ENCODE results near the gene NCK2. TPM values are rescaled to one million over a fixed set of nuclear protein-coding genes. Genes with fewer than 3 reads are reported as not detected.
A peak's percentile ranks its signal among the peaks of the same experiment; 100 is the strongest.

The NCK2 gene
- total RNA-seq, 3 donors from 2014 or later: 71.6 to 79.1 (median 73.5) TPM

DNA sequence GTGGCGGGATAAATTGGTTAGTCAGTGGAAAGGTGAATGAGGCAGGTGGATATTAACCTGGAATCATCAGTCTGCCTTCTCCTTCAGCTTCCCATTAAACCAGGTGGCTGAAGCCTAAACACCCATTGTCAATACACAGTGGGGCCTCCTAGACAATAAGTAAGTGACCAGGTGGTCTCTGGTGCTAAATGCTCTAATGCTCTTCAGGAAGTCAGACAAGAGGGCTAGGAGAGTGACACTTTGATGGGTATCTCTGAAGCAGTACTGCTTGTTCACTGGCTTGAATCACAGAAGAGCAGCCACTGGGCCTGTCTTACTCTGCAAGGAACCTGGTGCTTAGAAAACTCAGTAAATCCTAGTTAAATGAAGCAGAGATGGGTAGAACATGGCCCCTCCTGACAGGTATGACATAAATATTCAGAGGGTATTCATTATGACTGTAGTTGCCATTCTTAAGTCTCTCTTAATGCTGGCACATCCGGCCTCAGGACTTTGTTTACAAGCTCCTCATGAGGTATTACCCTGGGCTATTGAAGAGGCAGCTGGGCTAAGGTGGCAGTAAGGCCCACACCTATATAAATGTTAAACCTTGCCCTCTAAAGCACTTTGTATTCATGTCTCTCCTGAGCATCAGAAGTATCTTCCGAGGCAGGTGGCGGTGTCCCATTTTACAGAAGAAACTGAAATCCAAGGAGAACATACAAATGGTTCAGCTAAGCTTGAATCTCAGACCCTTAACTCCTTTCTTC is 104.9 kb downstream of the NCK2 start:
- H3K4me1 Mint-ChIP-seq (ENCODE audit: low read depth): peaks cover 77% of the 10 kb centered on the region
- ATAC-seq (no peak), DNase-seq (no peak)
- H3K9me3 Mint-ChIP-seq: no peaks in the 10 kb centered on the region
- no peaks in the 10 kb centered on the region for H3K27me3 Mint-ChIP-seq (ENCODE audit: low read depth)
- H3K4me3 Mint-ChIP-seq: no peak overlapping the region
- peaks cover 29% of the 10 kb centered on the region for H3K36me3 Mint-ChIP-seq (ENCODE audit: insufficient read depth)

DNA sequence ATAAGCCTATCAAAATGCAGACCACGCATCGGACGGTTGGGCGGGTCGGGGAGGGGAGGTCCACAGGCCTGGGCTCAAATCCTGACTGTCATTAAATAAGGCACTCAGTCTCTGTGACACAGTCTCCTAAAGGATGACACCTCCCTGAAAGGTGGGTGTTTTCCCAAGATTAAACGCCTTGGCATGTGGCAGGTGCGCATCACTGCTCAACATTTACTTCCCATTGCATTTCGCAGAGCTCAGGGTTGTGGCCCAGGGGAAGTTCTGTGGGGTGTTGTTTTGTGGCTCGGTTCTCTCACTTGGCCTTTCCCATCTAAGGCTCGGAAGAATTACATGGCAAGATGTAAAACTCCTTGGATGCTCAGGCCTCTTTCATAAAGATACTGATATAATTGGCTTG is 107.4 kb downstream of the NCK2 start:
- no peaks in the 10 kb centered on the region for H3K27me3 Mint-ChIP-seq (ENCODE audit: low read depth)
- peaks cover 30% of the 10 kb centered on the region for H3K36me3 Mint-ChIP-seq (ENCODE audit: insufficient read depth)

GRCh38 chr2:105853354-105854088 is 108.8 kb downstream of the NCK2 start:
- Mint-ChIP-seq H3K27me3 (ENCODE audit: low read depth) (no peaks in the 10 kb centered on the region), H3K4me3 (no peak overlapping the region), H3K36me3 (ENCODE audit: insufficient read depth) (peaks cover 21% of the 10 kb centered on the region), H3K4me1 (ENCODE audit: low read depth) (peaks cover 83% of the 10 kb centered on the region), H3K9me3 (no peaks in the 10 kb centered on the region)
- DNase-seq: no peak
- ATAC-seq: no peak

More for the DNA sequence above, 107.4 kb downstream of the NCK2 start:
- Mint-ChIP-seq H3K9me3 (no peaks in the 10 kb centered on the region), H3K4me3 (no peak overlapping the region), H3K4me1 (ENCODE audit: low read depth) (peaks cover 82% of the 10 kb centered on the region)
- DNase-seq (no peak), ATAC-seq (no peak)

DNA sequence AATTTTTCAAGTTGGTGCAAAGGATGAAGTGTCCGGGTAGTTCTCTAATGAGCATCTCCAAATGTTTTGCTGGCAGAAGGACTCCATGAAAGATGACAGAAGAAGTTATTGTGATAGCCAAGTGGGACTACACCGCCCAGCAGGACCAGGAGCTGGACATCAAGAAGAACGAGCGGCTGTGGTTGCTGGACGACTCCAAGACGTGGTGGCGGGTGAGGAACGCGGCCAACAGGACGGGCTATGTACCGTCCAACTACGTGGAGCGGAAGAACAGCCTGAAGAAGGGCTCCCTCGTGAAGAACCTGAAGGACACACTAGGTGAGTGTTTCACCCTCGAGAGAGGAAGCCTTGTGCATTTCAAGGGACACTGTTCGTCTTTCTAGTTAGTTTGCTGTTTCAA is 110.3 kb downstream of the NCK2 start:
- peaks cover 83% of the 10 kb centered on the region for H3K4me1 Mint-ChIP-seq (ENCODE audit: low read depth)
- DNase-seq (no peak), ATAC-seq (no peak)
- H3K36me3 Mint-ChIP-seq (ENCODE audit: insufficient read depth): peaks cover 16% of the 10 kb centered on the region
- H3K4me3 Mint-ChIP-seq: no peak overlapping the region
- no peaks in the 10 kb centered on the region for H3K9me3 Mint-ChIP-seq
- H3K27me3 Mint-ChIP-seq (ENCODE audit: low read depth): no peaks in the 10 kb centered on the region

DNA sequence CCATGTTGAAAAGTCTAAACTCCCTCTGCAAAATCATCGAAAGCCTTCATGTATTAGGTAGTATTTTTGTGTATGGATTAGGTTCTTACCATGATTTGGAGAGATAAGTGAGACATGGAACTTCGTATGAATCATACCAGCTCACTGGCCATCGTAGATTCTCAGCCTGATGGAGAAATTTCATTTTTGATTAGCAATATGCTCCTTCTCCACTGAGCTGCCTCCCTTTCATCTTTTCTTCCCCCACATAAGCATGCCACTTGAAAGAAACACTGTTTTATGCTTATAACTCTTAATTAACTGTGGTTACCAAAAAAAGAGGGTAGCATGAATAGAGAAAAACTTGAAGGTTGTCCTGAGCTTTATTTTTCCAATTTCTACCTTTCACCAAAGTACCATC is 111.9 kb downstream of the NCK2 start:
- Mint-ChIP-seq H3K9me3 (no peaks in the 10 kb centered on the region), H3K36me3 (ENCODE audit: insufficient read depth) (peaks cover 20% of the 10 kb centered on the region), H3K4me3 (peak overlapping the region; percentile 63), H3K27me3 (ENCODE audit: low read depth) (no peaks in the 10 kb centered on the region), H3K4me1 (ENCODE audit: low read depth) (peaks cover 90% of the 10 kb centered on the region)
- DNase-seq (no peak), ATAC-seq (peak; percentile 27 to 29)

DNA sequence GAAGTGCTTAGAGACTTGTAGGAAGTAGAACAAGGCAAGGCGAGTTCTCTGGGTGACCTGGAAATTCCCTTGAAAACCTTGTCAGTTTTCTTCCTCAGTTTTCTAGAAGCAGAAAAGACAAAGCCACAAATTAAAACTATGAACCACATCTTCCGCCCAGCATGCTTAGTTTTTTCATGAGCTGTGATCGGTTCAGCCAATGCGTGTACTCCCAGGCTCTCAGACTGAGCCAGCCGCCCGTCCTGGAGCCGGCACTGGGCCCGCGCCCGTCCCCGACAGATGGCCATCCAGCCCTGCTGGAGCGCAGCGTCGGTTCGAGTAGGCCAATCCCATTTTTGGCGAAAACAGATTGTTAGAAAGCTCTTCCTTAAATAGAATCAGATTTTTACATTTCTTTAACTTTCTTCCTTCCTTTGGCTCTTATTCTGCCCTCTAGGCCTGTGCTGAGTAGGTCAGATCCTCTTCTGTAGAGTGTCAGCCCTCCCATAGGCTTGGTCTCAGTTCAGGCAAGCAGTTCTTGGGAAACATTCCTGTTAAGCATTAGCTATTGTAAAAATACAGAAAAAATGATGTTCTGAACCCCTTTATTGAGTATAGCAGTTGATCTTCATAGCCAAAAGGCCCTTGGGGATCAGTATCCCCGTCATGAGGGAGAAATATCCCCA is 112.5 kb downstream of the NCK2 start:
- H3K4me3 Mint-ChIP-seq: peak overlapping the region; percentile 63

GRCh38 chr2:105858868-105859693 is 114.4 kb downstream of the NCK2 start:
- H3K4me3 Mint-ChIP-seq: peak overlapping the region; percentile 37
- peaks cover 26% of the 10 kb centered on the region for H3K36me3 Mint-ChIP-seq (ENCODE audit: insufficient read depth)
- no peaks in the 10 kb centered on the region for H3K9me3 Mint-ChIP-seq
- DNase-seq (peak; percentile 40), ATAC-seq (peak; percentile 75 to 79)
- no peaks in the 10 kb centered on the region for H3K27me3 Mint-ChIP-seq (ENCODE audit: low read depth)
- peaks cover 95% of the 10 kb centered on the region for H3K4me1 Mint-ChIP-seq (ENCODE audit: low read depth)

More for the DNA sequence above, 112.5 kb downstream of the NCK2 start:
- no peaks in the 10 kb centered on the region for H3K27me3 Mint-ChIP-seq (ENCODE audit: low read depth)
- peak; percentile 32 for DNase-seq
- peak in 1 of 2 donors; percentile 24 for ATAC-seq
- H3K9me3 Mint-ChIP-seq: no peaks in the 10 kb centered on the region
- H3K4me1 Mint-ChIP-seq (ENCODE audit: low read depth): peaks cover 90% of the 10 kb centered on the region
- H3K36me3 Mint-ChIP-seq (ENCODE audit: insufficient read depth): peaks cover 18% of the 10 kb centered on the region

DNA sequence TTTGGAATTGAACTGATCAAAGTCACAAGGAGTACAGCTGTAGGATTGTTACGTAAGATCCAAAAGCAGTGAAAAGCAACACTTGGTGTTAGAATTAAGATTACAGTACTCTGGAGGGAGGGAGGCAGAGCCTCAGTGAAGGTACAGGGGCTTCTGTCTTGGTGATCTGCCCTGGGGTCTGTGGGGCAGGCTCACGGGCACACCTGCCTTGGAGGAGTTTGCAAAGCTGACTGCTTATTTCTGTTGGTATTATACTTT is 114.9 kb downstream of the NCK2 start:
- Mint-ChIP-seq H3K4me3 (peak overlapping the region; percentile 19), H3K9me3 (no peaks in the 10 kb centered on the region), H3K27me3 (ENCODE audit: low read depth) (no peaks in the 10 kb centered on the region), H3K4me1 (ENCODE audit: low read depth) (peaks cover 99% of the 10 kb centered on the region), H3K36me3 (ENCODE audit: insufficient read depth) (peaks cover 31% of the 10 kb centered on the region)
- no peak for ATAC-seq
- DNase-seq: no peak

GRCh38 chr2:105860567-105860966 is 115.9 kb downstream of the NCK2 start:
- ATAC-seq: no peak
- H3K4me3 Mint-ChIP-seq: no peak overlapping the region
- no peaks in the 10 kb centered on the region for H3K27me3 Mint-ChIP-seq (ENCODE audit: low read depth)
- peaks cover 21% of the 10 kb centered on the region for H3K36me3 Mint-ChIP-seq (ENCODE audit: insufficient read depth)
- no peak for DNase-seq
- H3K9me3 Mint-ChIP-seq: no peaks in the 10 kb centered on the region
- peaks cover 99% of the 10 kb centered on the region for H3K4me1 Mint-ChIP-seq (ENCODE audit: low read depth)

DNA sequence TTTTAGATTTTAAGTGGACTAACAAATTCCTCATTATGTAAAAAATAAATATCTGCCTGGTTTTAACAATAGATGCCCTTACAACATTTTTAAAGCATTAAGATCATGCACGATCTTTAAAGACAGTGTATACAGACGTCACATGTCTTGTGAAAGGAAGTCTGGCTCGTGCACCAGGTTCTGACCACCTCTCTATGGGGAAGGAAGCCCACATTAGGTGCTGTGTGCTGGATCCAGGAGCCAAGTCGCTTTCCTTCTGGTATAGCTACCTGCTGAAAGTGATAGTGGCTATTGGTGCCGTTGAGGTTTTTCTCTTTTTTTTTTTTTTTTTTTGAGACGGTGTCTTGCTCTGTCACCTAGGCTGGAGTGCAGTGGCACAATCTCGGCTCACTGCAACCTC is 116.5 kb downstream of the NCK2 start:
- no peak for DNase-seq

DNA sequence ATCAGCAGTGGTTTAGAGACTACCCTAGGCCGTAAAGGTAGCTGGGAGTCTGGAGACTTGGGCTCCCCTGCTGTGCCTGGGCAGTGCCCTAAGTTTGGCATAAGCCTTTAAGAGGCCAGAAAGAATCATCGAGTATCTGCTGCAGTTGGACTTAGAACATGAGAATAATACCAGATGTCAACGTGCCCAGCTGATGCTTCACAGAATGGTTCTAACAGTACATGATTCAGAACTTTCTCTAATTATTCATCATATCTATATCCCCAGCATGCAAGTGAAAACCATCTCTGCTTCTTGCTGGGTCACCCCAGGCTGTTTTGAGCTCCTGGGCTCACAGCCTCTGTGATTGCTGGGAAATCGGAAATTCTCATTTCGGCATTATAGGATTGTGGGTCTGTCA is 118.1 kb downstream of the NCK2 start:
- H3K36me3 Mint-ChIP-seq (ENCODE audit: insufficient read depth): peaks cover 24% of the 10 kb centered on the region
- H3K4me1 Mint-ChIP-seq (ENCODE audit: low read depth): peaks cover 94% of the 10 kb centered on the region
- no peaks in the 10 kb centered on the region for H3K9me3 Mint-ChIP-seq
- peak in 1 of 2 donors; percentile 19 for ATAC-seq
- DNase-seq: no peak
- H3K27me3 Mint-ChIP-seq (ENCODE audit: low read depth): no peaks in the 10 kb centered on the region
- H3K4me3 Mint-ChIP-seq: no peak overlapping the region

More for the DNA sequence above, 116.5 kb downstream of the NCK2 start:
- ATAC-seq: no peak
- peaks cover 20% of the 10 kb centered on the region for H3K36me3 Mint-ChIP-seq (ENCODE audit: insufficient read depth)
- H3K27me3 Mint-ChIP-seq (ENCODE audit: low read depth): no peaks in the 10 kb centered on the region
- H3K4me1 Mint-ChIP-seq (ENCODE audit: low read depth): peaks cover 94% of the 10 kb centered on the region
- no peak overlapping the region for H3K4me3 Mint-ChIP-seq
- no peaks in the 10 kb centered on the region for H3K9me3 Mint-ChIP-seq

GRCh38 chr2:105864262-105864661 is 119.5 kb downstream of the NCK2 start:
- DNase-seq: no peak
- Mint-ChIP-seq H3K9me3 (no peaks in the 10 kb centered on the region), H3K4me3 (peak overlapping the region; percentile 29), H3K4me1 (ENCODE audit: low read depth) (peaks cover 91% of the 10 kb centered on the region), H3K27me3 (ENCODE audit: low read depth) (no peaks in the 10 kb centered on the region), H3K36me3 (ENCODE audit: insufficient read depth) (peaks cover 32% of the 10 kb centered on the region)
- peak; percentile 12 to 32 for ATAC-seq

DNA sequence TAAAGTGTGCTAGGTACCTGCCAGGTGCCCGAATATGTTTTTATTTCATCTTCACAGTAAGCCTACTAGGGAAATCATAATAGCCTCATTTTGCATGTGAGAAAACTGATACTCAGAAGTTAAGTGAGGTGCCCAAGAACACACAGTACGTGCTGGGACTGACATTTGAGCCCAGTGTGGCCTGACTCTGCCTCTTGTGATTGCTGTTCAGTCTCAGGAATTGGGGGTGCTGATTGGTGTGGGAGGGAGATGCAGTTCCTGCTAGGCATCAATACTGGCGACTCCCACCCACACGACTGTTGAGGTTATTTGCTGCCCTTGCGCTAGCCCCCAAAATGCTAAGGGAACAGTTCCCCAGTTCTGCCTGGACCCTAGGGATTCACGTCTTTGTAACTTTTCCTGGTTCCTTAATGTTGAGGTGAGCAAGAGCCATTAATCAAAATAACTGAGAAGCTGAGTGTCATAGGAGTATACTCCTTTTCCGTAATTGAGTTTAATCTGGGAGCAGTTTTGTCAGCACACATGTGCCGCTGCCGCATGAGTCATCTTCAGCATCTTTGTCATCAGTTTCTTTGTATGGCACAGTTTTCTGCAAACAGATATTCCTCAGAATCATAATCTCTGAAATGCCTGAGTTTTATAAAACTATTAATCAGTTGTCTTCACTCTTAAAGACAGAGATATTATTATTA is 120.7 kb downstream of the NCK2 start:
- H3K4me1 Mint-ChIP-seq (ENCODE audit: low read depth): peaks cover 90% of the 10 kb centered on the region
- ATAC-seq: peak; percentile 39 to 48
- DNase-seq: no peak
- no peaks in the 10 kb centered on the region for H3K9me3 Mint-ChIP-seq
- H3K4me3 Mint-ChIP-seq: peak overlapping the region; percentile 17
- no peaks in the 10 kb centered on the region for H3K27me3 Mint-ChIP-seq (ENCODE audit: low read depth)
- H3K36me3 Mint-ChIP-seq (ENCODE audit: insufficient read depth): peaks cover 31% of the 10 kb centered on the region

All from activated T-cell treated with anti-CD3 and anti-CD28 coated beads, Interleukin-2, amount 50 U/mL, for 4 hours (primary cell).